GM19455 (cell line): ENCODE results near the gene ZFP57.

Source experiments
- ATAC-seq: cut with Tn5 transposase; IDR thresholded peaks from one replicate; pipeline ENCODE4 v1.9.1; 2021; ENCODE audit not compliant: unreplicated experiment

The ZFP57 gene

GRCh38 chr6:29626948-29627754 is 53.8 kb downstream of the ZFP57 start:
- no peak for ATAC-seq

- ATAC-seq = no peak
These were observed 55.5 kb downstream of the ZFP57 start for GRCh38 chr6:29625337-29625930.

GRCh38 chr6:29624520-29624961 is 56.4 kb downstream of the ZFP57 start:
- ATAC-seq = no peak
